Osteocyte (in vitro differentiated cells): ENCODE data around the gene ZNF438. TPM values are rescaled to one million over a fixed set of nuclear protein-coding genes. Genes with fewer than 3 reads are reported as not detected.
"Not testable (repeated sequence)": the region's sequence is repeated elsewhere in the genome, so short reads cannot be mapped to it uniquely, and the experiment has no call there.

Source experiments
- DNase-seq: peaks from one replicate; pipeline ENCODE4 v3.0.0; 2021; ENCODE audit warnings: mixed read lengths; ENCODE audit not compliant: unreplicated experiment; ENCODE audit errors: extremely low spot score
- H3K27ac Mint-ChIP-seq: one replicate; pipeline ENCODE4 v1.8.0; 2021; ENCODE audit warnings: mild to moderate bottlenecking, mixed read lengths; ENCODE audit not compliant: unreplicated experiment
- H3K27me3 Mint-ChIP-seq: one replicate; pipeline ENCODE4 v1.8.0; 2021; ENCODE audit warnings: mixed read lengths; ENCODE audit not compliant: unreplicated experiment
- H3K36me3 Mint-ChIP-seq: one replicate; pipeline ENCODE4 v1.8.0; 2021; ENCODE audit warnings: mixed read lengths; ENCODE audit not compliant: unreplicated experiment
- H3K4me1 Mint-ChIP-seq: one replicate; pipeline ENCODE4 v1.8.0; 2021; ENCODE audit warnings: mixed read lengths; ENCODE audit not compliant: unreplicated experiment
- H3K4me3 Mint-ChIP-seq: one replicate; pipeline ENCODE4 v1.8.0; 2021; ENCODE audit warnings: mild to moderate bottlenecking, moderate library complexity, mixed read lengths; ENCODE audit not compliant: unreplicated experiment
- H3K9me3 Mint-ChIP-seq: one replicate; pipeline ENCODE4 v1.8.0; 2021; ENCODE audit warnings: mixed read lengths; ENCODE audit not compliant: unreplicated experiment
- CTCF ChIP-seq: fragments of 200-600 bp; sonication (generic); IDR thresholded peaks from 2 replicates; pipeline ENCODE4 v1.5.0; 2021; ENCODE audit warnings: antibody characterized with exemption, mild to moderate bottlenecking, moderate library complexity
- total RNA-seq: library from RNA; stranded (reverse); gene quantifications from 2 replicates; pipeline ENCODE4 v1.2.1, GENCODE V29; 2021

Gene ZNF438
- total RNA-seq, 1 donor from 2014 or later = 4.8 TPM

GRCh38 chr10:31051703-31052102 is 20.0 kb upstream of the ZNF438 start:
- Mint-ChIP-seq H3K4me1 (peaks cover 1% of the 10 kb centered on the region), H3K4me3 (no peak overlapping the region), H3K27me3 (no peaks in the 10 kb centered on the region), H3K36me3 (no peaks in the 10 kb centered on the region), H3K9me3 (peaks cover 8% of the 10 kb centered on the region), H3K27ac (no peak overlapping the region)
- no peak for DNase-seq
- no peak for TF ChIP-seq CTCF

GRCh38 chr10:31042670-31043069 is 11.0 kb upstream of the ZNF438 start:
- no peaks in the 10 kb centered on the region for H3K4me1 Mint-ChIP-seq
- DNase-seq = no peak
- no peaks in the 10 kb centered on the region for H3K36me3 Mint-ChIP-seq
- no peak overlapping the region for H3K4me3 Mint-ChIP-seq
- peaks cover 11% of the 10 kb centered on the region for H3K9me3 Mint-ChIP-seq
- H3K27ac Mint-ChIP-seq = no peak overlapping the region
- no peaks in the 10 kb centered on the region for H3K27me3 Mint-ChIP-seq
- no peak for TF ChIP-seq CTCF

GRCh38 chr10:31041011-31041410 is 9.3 kb upstream of the ZNF438 start:
- peaks cover 3% of the 10 kb centered on the region for H3K4me1 Mint-ChIP-seq
- no peak overlapping the region for H3K4me3 Mint-ChIP-seq
- no peak for DNase-seq
- H3K27ac Mint-ChIP-seq = no peak overlapping the region
- no peak for TF ChIP-seq CTCF
- peaks cover 10% of the 10 kb centered on the region for H3K9me3 Mint-ChIP-seq
- no peaks in the 10 kb centered on the region for H3K36me3 Mint-ChIP-seq
- H3K27me3 Mint-ChIP-seq = no peaks in the 10 kb centered on the region

GRCh38 chr10:31039006-31039405 is 7.3 kb upstream of the ZNF438 start:
- not testable (repeated sequence) for H3K36me3 Mint-ChIP-seq, H3K9me3 Mint-ChIP-seq, H3K4me3 Mint-ChIP-seq, H3K27me3 Mint-ChIP-seq, DNase-seq, H3K27ac Mint-ChIP-seq
- peaks cover 19% of the 10 kb centered on the region for H3K4me1 Mint-ChIP-seq

GRCh38 chr10:31037749-31038148 is 6.1 kb upstream of the ZNF438 start:
- no peaks in the 10 kb centered on the region for H3K36me3 Mint-ChIP-seq
- H3K4me3 Mint-ChIP-seq = no peak overlapping the region
- H3K4me1 Mint-ChIP-seq = peaks cover 28% of the 10 kb centered on the region
- no peak overlapping the region for H3K27ac Mint-ChIP-seq
- DNase-seq = no peak
- no peak for TF ChIP-seq CTCF
- no peaks in the 10 kb centered on the region for H3K27me3 Mint-ChIP-seq
- H3K9me3 Mint-ChIP-seq = no peaks in the 10 kb centered on the region

- Mint-ChIP-seq H3K9me3 (no peaks in the 10 kb centered on the region), H3K4me3 (no peak overlapping the region), H3K36me3 (no peaks in the 10 kb centered on the region), H3K27ac (peak overlapping the region; percentile 31), H3K4me1 (peaks cover 35% of the 10 kb centered on the region), H3K27me3 (no peaks in the 10 kb centered on the region)
- TF ChIP-seq CTCF = no peak
- DNase-seq = no peak
Observed at GRCh38 chr10:31036209-31036608, 4.5 kb upstream of the ZNF438 start.
